GM23338 (cell line): ENCODE measurements around the gene EYA2. TPM values are rescaled to one million over a fixed set of nuclear protein-coding genes. Genes with fewer than 3 reads are reported as not detected.

Source experiments
- ATAC-seq: fragments of 200-7000 bp; cut with Tn5 transposase; 3 replicates; pipeline ENCODE4 v1.9.1; 2020
- DNase-seq: peaks from one replicate; pipeline ENCODE4 v3.0.0-alpha.2; 2015; ENCODE audit warnings: low spot score
- H2AFZ ChIP-seq: fragments of 200-600 bp; sonication (generic); 2 replicates; pipeline ENCODE4 v1.8.0; 2016; ENCODE audit warnings: antibody characterized with exemption, mild to moderate bottlenecking, moderate library complexity
- H3F3A ChIP-seq: fragments of 200-600 bp; sonication (generic); replicated peaks from 2 replicates; pipeline ENCODE4 v1.8.0; 2017; ENCODE audit warnings: antibody characterized with exemption, mixed run types, low read depth
- H3K27ac ChIP-seq: fragments of 200-600 bp; sonication (generic); 2 replicates; pipeline ENCODE4 v1.6.1; 2016; ENCODE audit warnings: low read depth
- H3K27me3 ChIP-seq: fragments of 200-600 bp; sonication (generic); 2 replicates; pipeline ENCODE4 v1.8.0; 2016; ENCODE audit warnings: mild to moderate bottlenecking, mixed run types, moderate library complexity; ENCODE audit not compliant: insufficient read depth
- H3K36me3 ChIP-seq: fragments of 200-600 bp; sonication (generic); 2 replicates; pipeline ENCODE4 v1.8.0; 2016; ENCODE audit warnings: mild to moderate bottlenecking; ENCODE audit not compliant: insufficient read depth
- H3K4me1 ChIP-seq: fragments of 200-600 bp; sonication (generic); 2 replicates; pipeline ENCODE4 v1.8.0; 2016; ENCODE audit warnings: mild to moderate bottlenecking, moderate library complexity; ENCODE audit not compliant: insufficient read depth
- H3K4me2 ChIP-seq: fragments of 200-600 bp; sonication (generic); 2 replicates; pipeline ENCODE4 v1.7.1; 2017; ENCODE audit warnings: mixed run types
- H3K4me3 ChIP-seq: fragments of 200-600 bp; sonication (generic); 2 replicates; pipeline ENCODE4 v1.6.1; 2016; ENCODE audit warnings: mixed run types
- H3K79me2 ChIP-seq: fragments of 200-600 bp; sonication (generic); replicated peaks from 2 replicates; pipeline ENCODE4 v1.8.0; 2017; ENCODE audit warnings: mild to moderate bottlenecking; ENCODE audit not compliant: insufficient read depth
- H3K9me2 ChIP-seq: fragments of 200-600 bp; sonication (generic); 2 replicates; pipeline ENCODE4 v1.8.0; 2017; ENCODE audit not compliant: insufficient read depth
- H4K20me1 ChIP-seq: fragments of 200-600 bp; sonication (generic); replicated peaks from 2 replicates; pipeline ENCODE4 v1.8.0; 2017; ENCODE audit warnings: mild to moderate bottlenecking; ENCODE audit not compliant: insufficient read depth
- H3K27ac Mint-ChIP-seq: 2 replicates; pipeline ENCODE4 v1.8.0; 2020; ENCODE audit warnings: inconsistent platforms, mild to moderate bottlenecking, moderate library complexity, mixed read lengths
- H3K27me3 Mint-ChIP-seq: 3 replicates; pipeline ENCODE4 v1.8.0; 2022; ENCODE audit warnings: low read depth, mild to moderate bottlenecking, moderate library complexity, mixed read lengths, inconsistent platforms; ENCODE audit not compliant: insufficient read depth, poor library complexity
- H3K36me3 Mint-ChIP-seq: 3 replicates; pipeline ENCODE4 v1.8.0; 2021; ENCODE audit warnings: low read depth, mild to moderate bottlenecking, inconsistent platforms, moderate library complexity, mixed read lengths
- H3K4me1 Mint-ChIP-seq: 3 replicates; pipeline ENCODE4 v1.8.0; 2020; ENCODE audit warnings: mild to moderate bottlenecking, inconsistent platforms, mixed read lengths
- H3K4me3 Mint-ChIP-seq: 3 replicates; pipeline ENCODE4 v1.8.0; 2021; ENCODE audit warnings: moderate library complexity, mild to moderate bottlenecking, inconsistent platforms, mixed read lengths
- H3K9me3 Mint-ChIP-seq: 3 replicates; pipeline ENCODE4 v1.8.0; 2020; ENCODE audit warnings: moderate library complexity, mild to moderate bottlenecking, inconsistent platforms, mixed read lengths
- CREB1 ChIP-seq: fragments of 250-450 bp; sonication (Bioruptor Pico); IDR thresholded peaks from 2 replicates; pipeline ENCODE4 v1.5.0; 2020; ENCODE audit warnings: low read depth, mild to moderate bottlenecking, moderate library complexity
- CTCF ChIP-seq, 2 experiments: fragments of 200-600 bp in 1 of 2; sonication (generic) in 1 of 2; conservative IDR thresholded peaks; 2 replicates each; pipeline versions ENCODE4 v1.5.1 to v1.6.1; 2016 to 2017; ENCODE audit warnings: antibody characterized with exemption in 2 of 2, low read depth in 2 of 2, mild to moderate bottlenecking in 2 of 2, moderate library complexity in 1 of 2
- EZH2 ChIP-seq: fragments of 200-600 bp; sonication (generic); IDR thresholded peaks from one replicate; pipeline ENCODE4 v1.8.0; 2017; ENCODE audit warnings: antibody characterized with exemption, mild to moderate bottlenecking, low read depth; ENCODE audit not compliant: unreplicated experiment
- EZH2phosphoT487 ChIP-seq: fragments of 200-600 bp; sonication (generic); IDR thresholded peaks from one replicate; pipeline ENCODE4 v1.8.1; 2018; ENCODE audit warnings: antibody characterized with exemption; ENCODE audit not compliant: unreplicated experiment
- JUNB ChIP-seq: IDR thresholded peaks from one replicate; pipeline ENCODE4 v1.6.1; 2016; ENCODE audit warnings: antibody characterized with exemption; ENCODE audit not compliant: unreplicated experiment
- NANOG ChIP-seq: IDR thresholded peaks from 2 replicates; pipeline ENCODE4 v1.6.1; 2016; ENCODE audit warnings: antibody characterized with exemption, borderline replicate concordance
- POLR2AphosphoS5 ChIP-seq: IDR thresholded peaks from 2 replicates; pipeline ENCODE4 v1.6.1; 2016; ENCODE audit warnings: antibody characterized with exemption, low read depth
- STAT1 ChIP-seq: IDR thresholded peaks from one replicate; pipeline ENCODE4 v1.6.1; 2016; ENCODE audit warnings: antibody characterized with exemption; ENCODE audit not compliant: unreplicated experiment
- ZNF114 ChIP-seq: fragments of 250-450 bp; sonication (Bioruptor Pico); IDR thresholded peaks from 2 replicates; pipeline ENCODE4 v1.5.0; 2020; ENCODE audit warnings: mild to moderate bottlenecking, moderate library complexity
- ZNF331 ChIP-seq: fragments of 250-450 bp; sonication (Bioruptor Pico); IDR thresholded peaks from 2 replicates; pipeline ENCODE4 v1.5.0; 2020; ENCODE audit warnings: low read depth, mild to moderate bottlenecking, moderate library complexity
- ZNF462 ChIP-seq: fragments of 250-450 bp; sonication (Bioruptor Pico); IDR thresholded peaks from 2 replicates; pipeline ENCODE4 v1.5.0; 2020; ENCODE audit warnings: mild to moderate bottlenecking, moderate library complexity
- polyA plus RNA-seq: library from polyadenylated mRNA; unstranded; fragments of >200 nt; fragmentation: Nextera tagmentation; extraction: Ambion mirVana; gene quantifications from 2 replicates; pipeline ENCODE4 v1.2.1, GENCODE V29; 2016
- total RNA-seq: library from RNA; depleted of rRNA; stranded (reverse); fragments of >200 nt; shearing (Covaris generic); gene quantifications from 2 replicates; pipeline ENCODE4 v1.2.3, GENCODE V29; 2014
- TF ChIP-seq, protein P1 (sequence below): IDR thresholded peaks from one replicate; pipeline ENCODE4 v1.6.1; 2018; ENCODE audit warnings: antibody characterized with exemption; ENCODE audit not compliant: unreplicated experiment
- TF ChIP-seq, protein P2 (sequence below): IDR thresholded peaks from 2 replicates; pipeline ENCODE4 v1.6.1; 2016; ENCODE audit warnings: antibody characterized with exemption

The EYA2 gene
- total and polyA plus RNA-seq, 2 experiments from 2014 or later: 0.50 to 0.56 TPM

- H3K27ac Mint-ChIP-seq: no peak overlapping the region
- peaks cover 3% of the 10 kb centered on the region for H3K27me3 Mint-ChIP-seq
- H3K27ac ChIP-seq: no peak overlapping the region
- H3K9me2 ChIP-seq: no peaks in the 10 kb centered on the region; the same call in 1 of the 2 replicates
- no peaks in the 10 kb centered on the region for H4K20me1 ChIP-seq
- H3K4me3 ChIP-seq: no peak overlapping the region
- no peaks in the 10 kb centered on the region for H3F3A ChIP-seq
- peak overlapping the region; percentile 80 for H2AFZ ChIP-seq
- no peaks in the 10 kb centered on the region for H3K36me3 ChIP-seq
- no peak overlapping the region for H3K4me3 Mint-ChIP-seq
- no peak overlapping the region for H3K4me2 ChIP-seq
- TF ChIP-seq STAT1 (no peak), EZH2 (no peak), EZH2phosphoT487 (no peak), ZNF114 (CRISPR knock-in tag) (no peak), ZNF331 (CRISPR knock-in tag) (no peak), CREB1 (CRISPR knock-in tag) (no peak), NANOG (no peak), POLR2AphosphoS5 (no peak), JUNB (no peak), CTCF (conservative IDR thresholded peaks at IDR 0.05; ENCODE audit: low read depth in 2 of 2) (no peak), ZNF462 (CRISPR knock-in tag) (no peak)
- TF ChIP-seq, protein P1, sequence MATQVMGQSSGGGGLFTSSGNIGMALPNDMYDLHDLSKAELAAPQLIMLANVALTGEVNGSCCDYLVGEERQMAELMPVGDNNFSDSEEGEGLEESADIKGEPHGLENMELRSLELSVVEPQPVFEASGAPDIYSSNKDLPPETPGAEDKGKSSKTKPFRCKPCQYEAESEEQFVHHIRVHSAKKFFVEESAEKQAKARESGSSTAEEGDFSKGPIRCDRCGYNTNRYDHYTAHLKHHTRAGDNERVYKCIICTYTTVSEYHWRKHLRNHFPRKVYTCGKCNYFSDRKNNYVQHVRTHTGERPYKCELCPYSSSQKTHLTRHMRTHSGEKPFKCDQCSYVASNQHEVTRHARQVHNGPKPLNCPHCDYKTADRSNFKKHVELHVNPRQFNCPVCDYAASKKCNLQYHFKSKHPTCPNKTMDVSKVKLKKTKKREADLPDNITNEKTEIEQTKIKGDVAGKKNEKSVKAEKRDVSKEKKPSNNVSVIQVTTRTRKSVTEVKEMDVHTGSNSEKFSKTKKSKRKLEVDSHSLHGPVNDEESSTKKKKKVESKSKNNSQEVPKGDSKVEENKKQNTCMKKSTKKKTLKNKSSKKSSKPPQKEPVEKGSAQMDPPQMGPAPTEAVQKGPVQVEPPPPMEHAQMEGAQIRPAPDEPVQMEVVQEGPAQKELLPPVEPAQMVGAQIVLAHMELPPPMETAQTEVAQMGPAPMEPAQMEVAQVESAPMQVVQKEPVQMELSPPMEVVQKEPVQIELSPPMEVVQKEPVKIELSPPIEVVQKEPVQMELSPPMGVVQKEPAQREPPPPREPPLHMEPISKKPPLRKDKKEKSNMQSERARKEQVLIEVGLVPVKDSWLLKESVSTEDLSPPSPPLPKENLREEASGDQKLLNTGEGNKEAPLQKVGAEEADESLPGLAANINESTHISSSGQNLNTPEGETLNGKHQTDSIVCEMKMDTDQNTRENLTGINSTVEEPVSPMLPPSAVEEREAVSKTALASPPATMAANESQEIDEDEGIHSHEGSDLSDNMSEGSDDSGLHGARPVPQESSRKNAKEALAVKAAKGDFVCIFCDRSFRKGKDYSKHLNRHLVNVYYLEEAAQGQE: no peak
- TF ChIP-seq, protein P2, sequence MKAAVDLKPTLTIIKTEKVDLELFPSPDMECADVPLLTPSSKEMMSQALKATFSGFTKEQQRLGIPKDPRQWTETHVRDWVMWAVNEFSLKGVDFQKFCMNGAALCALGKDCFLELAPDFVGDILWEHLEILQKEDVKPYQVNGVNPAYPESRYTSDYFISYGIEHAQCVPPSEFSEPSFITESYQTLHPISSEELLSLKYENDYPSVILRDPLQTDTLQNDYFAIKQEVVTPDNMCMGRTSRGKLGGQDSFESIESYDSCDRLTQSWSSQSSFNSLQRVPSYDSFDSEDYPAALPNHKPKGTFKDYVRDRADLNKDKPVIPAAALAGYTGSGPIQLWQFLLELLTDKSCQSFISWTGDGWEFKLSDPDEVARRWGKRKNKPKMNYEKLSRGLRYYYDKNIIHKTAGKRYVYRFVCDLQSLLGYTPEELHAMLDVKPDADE: no peak
- ATAC-seq (peak; percentile 51), DNase-seq (no peak)
- H3K4me1 Mint-ChIP-seq: peaks cover 23% of the 10 kb centered on the region
- no peaks in the 10 kb centered on the region for H3K79me2 ChIP-seq
- no peaks in the 10 kb centered on the region for H3K36me3 Mint-ChIP-seq
- no peaks in the 10 kb centered on the region for H3K27me3 ChIP-seq
- peaks cover 14% of the 10 kb centered on the region for H3K4me1 ChIP-seq
- H3K9me3 Mint-ChIP-seq: 0 out of 3 replicates have a peak, but pooled peaks cover 3% of the 10 kb centered on the region
Measured at GRCh38 chr20:47118206-47118605, 223.6 kb downstream of the EYA2 start.
